Activated B cell treated with CpG ODN at 0.5 μM for 24 hours (primary cell): ENCODE data around the gene SLC22A12. TPM values are rescaled to one million over a fixed set of nuclear protein-coding genes. Genes with fewer than 3 reads are reported as not detected.

Experiments used
- ATAC-seq: fragments of 200-7000 bp; cut with Tn5 transposase; one replicate; pipeline ENCODE4 v1.10.0; 2021; ENCODE audit warnings: low read depth, mild to moderate bottlenecking, moderate library complexity
- CTCF ChIA-PET: fragments of 350-600 bp; sonication (Branson Sonifier 250); formaldehyde crosslinking; loops from one replicate; lab custom pipeline; 2021; ENCODE audit warnings: antibody characterized with exemption; lab: Charles Lee
- POLR2A ChIA-PET: fragments of 350-600 bp; sonication (Branson Sonifier 250); formaldehyde crosslinking; loops from one replicate; lab custom pipeline; 2021; ENCODE audit warnings: antibody characterized with exemption; lab: Charles Lee
- DNase-seq: peaks from one replicate; pipeline ENCODE4 v3.0.0; 2022
- H3K27ac Mint-ChIP-seq: one replicate; pipeline ENCODE4 v1.8.0; 2020; ENCODE audit warnings: mixed read lengths
- H3K27me3 Mint-ChIP-seq: one replicate; pipeline ENCODE4 v1.8.0; 2021; ENCODE audit warnings: mixed read lengths
- H3K36me3 Mint-ChIP-seq: one replicate; pipeline ENCODE4 v1.8.0; 2021; ENCODE audit warnings: low read depth, mixed read lengths
- H3K4me1 Mint-ChIP-seq: one replicate; pipeline ENCODE4 v1.8.0; 2021; ENCODE audit warnings: mixed read lengths
- H3K4me3 Mint-ChIP-seq: one replicate; pipeline ENCODE4 v1.8.0; 2020; ENCODE audit warnings: mild to moderate bottlenecking, mixed read lengths
- H3K9me3 Mint-ChIP-seq: one replicate; pipeline ENCODE4 v1.8.0; 2020; ENCODE audit warnings: mixed read lengths
- CTCF ChIP-seq: fragments of 200-600 bp; IDR thresholded peaks from one replicate; pipeline ENCODE4 v1.8.0; 2022; ENCODE audit warnings: antibody characterized with exemption, mild to moderate bottlenecking
- intact Hi-C: fragments of 100-400 bp; cut with micrococcal nuclease; formaldehyde crosslinking; loops from one replicate; pipeline ENCODE4 v1.15.1; 2024
- total RNA-seq: library from RNA; stranded (reverse); gene quantifications from 2 replicates; pipeline ENCODE4 v1.2.3, GENCODE V29; 2022

SLC22A12 gene
- total RNA-seq, 1 donor from 2014 or later = not detected

GRCh38 chr11:64545619-64546018 lies 45.4 kb upstream of the SLC22A12 start:
- DNase-seq (no peak), ATAC-seq (no peak)
- Mint-ChIP-seq H3K36me3 (no peaks in the 10 kb centered on the region), H3K9me3 (no peaks in the 10 kb centered on the region), H3K4me1 (no peaks in the 10 kb centered on the region), H3K4me3 (no peak overlapping the region), H3K27me3 (peaks cover 10% of the 10 kb centered on the region), H3K27ac (no peak overlapping the region)
- TF ChIP-seq CTCF = no peak
- POLR2A ChIA-PET = no interaction called here
- CTCF ChIA-PET = no interaction called here
- intact Hi-C loops = no loop called here

DNA sequence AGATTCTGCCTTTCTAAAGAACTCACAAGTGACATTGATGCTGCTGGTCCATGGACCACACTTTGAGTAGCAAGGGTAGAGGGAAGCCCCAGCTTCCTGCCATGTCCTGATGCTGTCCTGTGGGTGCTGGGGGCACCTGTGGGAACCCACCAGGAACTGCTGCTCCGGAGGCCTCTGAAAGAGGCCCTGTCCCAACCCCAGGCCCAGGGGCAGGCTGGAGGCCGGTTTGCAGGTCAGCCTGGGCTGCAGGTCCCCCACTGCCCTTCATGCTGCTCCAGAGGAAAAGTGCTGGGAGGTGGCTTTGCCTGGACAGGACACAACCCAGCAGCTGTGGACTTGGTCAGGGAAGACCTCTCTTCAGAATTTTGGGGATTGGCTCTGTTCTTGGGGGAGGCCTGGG lies 44.8 kb upstream of the SLC22A12 start:
- H3K36me3 Mint-ChIP-seq = no peaks in the 10 kb centered on the region
- no peak overlapping the region for H3K4me3 Mint-ChIP-seq
- no peak overlapping the region for H3K27ac Mint-ChIP-seq
- H3K9me3 Mint-ChIP-seq = no peaks in the 10 kb centered on the region
- POLR2A ChIA-PET = no interaction called here
- H3K4me1 Mint-ChIP-seq = no peaks in the 10 kb centered on the region
- peaks cover 9% of the 10 kb centered on the region for H3K27me3 Mint-ChIP-seq
- DNase-seq = no peak
- CTCF ChIA-PET = no interaction called here
- intact Hi-C loops = no loop called here
- no peak for TF ChIP-seq CTCF
- ATAC-seq = no peak

DNA sequence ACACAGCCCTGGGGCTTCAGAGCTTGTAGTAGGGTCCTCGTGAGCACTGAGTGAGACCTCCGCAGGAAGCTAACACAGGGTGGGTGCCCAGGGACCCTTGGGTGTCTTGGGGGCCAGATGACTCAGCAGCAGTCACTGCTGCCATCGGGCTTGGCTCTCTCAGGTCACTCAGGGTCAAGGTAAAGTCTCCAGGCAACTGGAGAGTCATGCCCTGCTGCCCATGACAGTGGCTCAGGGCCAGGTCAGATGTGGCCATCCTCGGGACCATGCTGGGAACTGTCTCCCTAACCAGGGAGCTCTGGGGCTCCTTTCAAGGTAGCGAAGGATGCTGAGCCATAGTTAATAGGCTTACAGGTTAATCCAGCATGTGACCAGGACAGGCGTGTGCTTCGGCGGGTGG lies 44.4 kb upstream of the SLC22A12 start:
- DNase-seq (no peak), ATAC-seq (no peak)
- TF ChIP-seq CTCF = no peak
- intact Hi-C loops = no loop called here
- no peaks in the 10 kb centered on the region for H3K9me3 Mint-ChIP-seq
- H3K27me3 Mint-ChIP-seq = peaks cover 7% of the 10 kb centered on the region
- no peaks in the 10 kb centered on the region for H3K36me3 Mint-ChIP-seq
- H3K27ac Mint-ChIP-seq = no peak overlapping the region
- POLR2A ChIA-PET = no interaction called here
- no peaks in the 10 kb centered on the region for H3K4me1 Mint-ChIP-seq
- CTCF ChIA-PET = no interaction called here
- no peak overlapping the region for H3K4me3 Mint-ChIP-seq

- POLR2A ChIA-PET = no interaction called here
- no peak for DNase-seq
- Mint-ChIP-seq H3K27ac (no peak overlapping the region), H3K4me1 (peaks cover 9% of the 10 kb centered on the region), H3K9me3 (no peaks in the 10 kb centered on the region), H3K4me3 (no peak overlapping the region), H3K36me3 (no peaks in the 10 kb centered on the region), H3K27me3 (peaks cover 7% of the 10 kb centered on the region)
- CTCF ChIA-PET = no interaction called here
- no peak for ATAC-seq
- intact Hi-C loops = no loop called here
- no peak for TF ChIP-seq CTCF
These were observed 41.1 kb upstream of the SLC22A12 start for GRCh38 chr11:64549969-64550368.

- Mint-ChIP-seq H3K9me3 (no peaks in the 10 kb centered on the region), H3K36me3 (no peaks in the 10 kb centered on the region), H3K27me3 (peaks cover 4% of the 10 kb centered on the region), H3K4me1 (peaks cover 15% of the 10 kb centered on the region), H3K4me3 (no peak overlapping the region), H3K27ac (no peak overlapping the region)
- TF ChIP-seq CTCF = peak; percentile 40
- DNase-seq (peak; percentile 62), ATAC-seq (peak; percentile 68)
- POLR2A ChIA-PET = interaction anchor here (0.6 to 1.2 kb wide), 2 partner anchors 236 to 307 kb away, joined by 3 to 5 read pairs; partner anchors contain the start of gene PRDX5
- intact Hi-C loops = loop anchor here (1.0 kb wide), 4 partner anchors 96 to 189 kb away; no protein-coding TSS in a partner anchor
- CTCF ChIA-PET = interaction anchor here (0.7 kb wide), 1 partner anchor 104 kb away, joined by 3 read pairs; no protein-coding TSS in a partner anchor
These were observed 37.3 kb upstream of the SLC22A12 start for GRCh38 chr11:64553554-64554201.
